SU-DHL-6 (cell line): ENCODE results near the gene ADAMTS17.

Source experiments
- H2AFZ ChIP-seq: fragments of 200-600 bp; sonication (generic); 2 replicates; pipeline ENCODE4 v1.6.1; 2014; ENCODE audit warnings: low read depth, mild to moderate bottlenecking, moderate library complexity, mixed read lengths, antibody characterized with exemption, low read length; ENCODE audit not compliant: severe bottlenecking
- H3F3A ChIP-seq: fragments of 200-600 bp; shearing (Covaris generic); 2 replicates; pipeline ENCODE4 v1.6.0; 2016; ENCODE audit warnings: antibody characterized with exemption, mild to moderate bottlenecking; ENCODE audit not compliant: insufficient read depth
- H3K27ac ChIP-seq: fragments of 200-600 bp; sonication (generic); 2 replicates; pipeline ENCODE4 v1.5.1; 2016; ENCODE audit warnings: low read depth, mild to moderate bottlenecking, low read length, moderate library complexity, mixed read lengths
- H3K27me3 ChIP-seq: fragments of 200-600 bp; sonication (generic), shearing (Covaris generic); 2 replicates; pipeline ENCODE4 v1.6.0; 2014; ENCODE audit warnings: mild to moderate bottlenecking, low read length
- H3K36me3 ChIP-seq: fragments of 200-600 bp; sonication (generic); 2 replicates; pipeline ENCODE4 v1.6.1; 2014; ENCODE audit warnings: mild to moderate bottlenecking, low read length, mixed read lengths
- H3K4me2 ChIP-seq: fragments of 300-600, 200-600 bp; shearing (Covaris generic), sonication (generic); 2 replicates; pipeline ENCODE4 v1.6.0; 2014; ENCODE audit warnings: low read length, low read depth, mild to moderate bottlenecking; ENCODE audit not compliant: poor library complexity, severe bottlenecking
- H3K4me3 ChIP-seq: fragments of 200-600 bp; sonication (generic); 2 replicates; pipeline ENCODE4 v1.5.1; 2014; ENCODE audit warnings: antibody characterized with exemption, low read length, mild to moderate bottlenecking, mixed read lengths; ENCODE audit not compliant: insufficient read depth, poor library complexity, severe bottlenecking
- H3K79me2 ChIP-seq: fragments of 200-600 bp; sonication (generic); 2 replicates; pipeline ENCODE4 v1.6.1; 2014; ENCODE audit warnings: mild to moderate bottlenecking, low read length, moderate library complexity; ENCODE audit not compliant: insufficient read depth
- H3K9ac ChIP-seq: fragments of 200-600 bp; sonication (generic); 2 replicates; pipeline ENCODE4 v1.7.0; 2014; ENCODE audit warnings: mild to moderate bottlenecking, low read length
- H3K9me2 ChIP-seq: fragments of 200-600 bp; sonication (generic); replicated peaks from 2 replicates; pipeline ENCODE4 v1.6.1; 2014; ENCODE audit warnings: low read length; ENCODE audit not compliant: insufficient read depth
- H3K9me3 ChIP-seq: fragments of 200-600 bp; sonication (generic); 2 replicates; pipeline ENCODE4 v1.6.1; 2014; ENCODE audit warnings: low read length, mixed read lengths; ENCODE audit not compliant: insufficient read depth
- H4K20me1 ChIP-seq: fragments of 200-600 bp; sonication (generic); 2 replicates; pipeline ENCODE4 v1.6.1; 2014; ENCODE audit warnings: low read depth, mild to moderate bottlenecking, antibody characterized with exemption, low read length, moderate library complexity, mixed read lengths
- CTCF ChIP-seq: fragments of 200-600 bp; sonication (generic); IDR thresholded peaks from one replicate; pipeline ENCODE4 v1.5.1; 2017; ENCODE audit warnings: antibody characterized with exemption, mild to moderate bottlenecking, low read length, moderate library complexity; ENCODE audit not compliant: insufficient read depth, poor library complexity, severe bottlenecking
- EZH2phosphoT487 ChIP-seq: fragments of 200-600 bp; sonication (generic), shearing (Covaris generic); conservative IDR thresholded peaks from 2 replicates; pipeline ENCODE4 v1.6.1; 2018; ENCODE audit warnings: mild to moderate bottlenecking, antibody characterized with exemption, low read length, moderate library complexity, mixed read lengths

Gene ADAMTS17

GRCh38 chr15:100098705-100099104 is 243.1 kb downstream of the ADAMTS17 start:
- Histone ChIP-seq H3K4me2 (no peak overlapping the region), H3K9me2 (no peaks in the 10 kb centered on the region), H3K79me2 (no peaks in the 10 kb centered on the region), H3K9me3 (no peaks in the 10 kb centered on the region), H3K27me3 (no peaks in the 10 kb centered on the region), H3K36me3 (no peaks in the 10 kb centered on the region), H3K4me3 (no peak overlapping the region), H3F3A (no peaks in the 10 kb centered on the region), H2AFZ (no peak overlapping the region), H3K27ac (no peak overlapping the region), H4K20me1 (no peaks in the 10 kb centered on the region), H3K9ac (no peak overlapping the region)
- TF ChIP-seq EZH2phosphoT487 (no peak), CTCF (no peak)

- H3K4me3 ChIP-seq = no peak overlapping the region
- H3K9me3 ChIP-seq = no peaks in the 10 kb centered on the region
- H3K4me2 ChIP-seq = no peak overlapping the region
- H2AFZ ChIP-seq = no peak overlapping the region
- no peak overlapping the region for H3K9ac ChIP-seq
- no peaks in the 10 kb centered on the region for H4K20me1 ChIP-seq
- no peaks in the 10 kb centered on the region for H3K27me3 ChIP-seq
- no peaks in the 10 kb centered on the region for H3K36me3 ChIP-seq
- H3K9me2 ChIP-seq = no peaks in the 10 kb centered on the region
- H3K27ac ChIP-seq = no peak overlapping the region
- no peak for TF ChIP-seq CTCF
- no peak for TF ChIP-seq EZH2phosphoT487
- H3F3A ChIP-seq = no peaks in the 10 kb centered on the region
- H3K79me2 ChIP-seq = no peaks in the 10 kb centered on the region
Measured at GRCh38 chr15:100097342-100098127, 244.2 kb downstream of the ADAMTS17 start.

DNA sequence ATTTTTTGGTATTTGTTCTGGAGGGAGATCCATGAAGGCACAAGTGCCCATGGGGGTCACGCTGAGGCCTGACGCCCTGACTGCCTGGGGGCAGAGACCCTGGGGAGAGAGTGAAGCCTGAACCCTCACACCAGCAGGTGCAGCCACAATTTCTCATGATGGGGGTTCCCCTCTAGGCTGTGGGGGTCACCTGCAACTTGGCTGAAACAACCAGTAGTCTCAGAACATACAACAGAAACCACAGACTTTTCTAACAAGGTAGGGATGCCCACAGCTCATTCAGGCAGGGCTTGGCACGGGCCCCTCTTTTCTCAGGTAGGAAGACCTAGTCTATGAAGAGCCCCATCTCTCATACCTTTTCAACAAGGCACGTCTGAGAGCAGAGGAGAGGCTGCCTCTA is 245.1 kb downstream of the ADAMTS17 start:
- Histone ChIP-seq H3K9me3 (no peaks in the 10 kb centered on the region), H3K79me2 (no peaks in the 10 kb centered on the region), H3K27ac (no peak overlapping the region), H2AFZ (no peak overlapping the region), H3K4me3 (no peak overlapping the region), H3K36me3 (no peaks in the 10 kb centered on the region), H3K9ac (no peak overlapping the region), H3F3A (no peaks in the 10 kb centered on the region), H3K4me2 (no peak overlapping the region), H4K20me1 (no peaks in the 10 kb centered on the region), H3K27me3 (no peaks in the 10 kb centered on the region), H3K9me2 (no peaks in the 10 kb centered on the region)
- no peak for TF ChIP-seq CTCF
- TF ChIP-seq EZH2phosphoT487 = no peak
